Kidney epithelial cell (primary cell): Measurements from ENCODE around the gene KRT13. TPM values are rescaled to one million over a fixed set of nuclear protein-coding genes. Genes with fewer than 3 reads are reported as not detected.

ENCODE experiments used
- DNase-seq: peaks from one replicate; pipeline ENCODE4 v3.0.0-alpha.2; 2010; ENCODE audit warnings: low read depth
- H3K27me3 ChIP-seq: 2 replicates; pipeline ENCODE4 v1.6.0; 2011; ENCODE audit warnings: low read length; ENCODE audit not compliant: control insufficient read depth, insufficient read depth
- H3K36me3 ChIP-seq: 2 replicates; pipeline ENCODE4 v1.5.1; 2011; ENCODE audit warnings: low read length; ENCODE audit not compliant: control insufficient read depth, insufficient read depth
- H3K4me3 ChIP-seq: 2 replicates; pipeline ENCODE4 v1.5.1; 2011; ENCODE audit warnings: low read depth, mild to moderate bottlenecking, control low read depth, low read length
- CTCF ChIP-seq: IDR thresholded peaks from 2 replicates; pipeline ENCODE4 v1.5.1; 2011; ENCODE audit warnings: mild to moderate bottlenecking, moderate library complexity, low read length, control low read depth, inconsistent platforms; ENCODE audit not compliant: insufficient read depth, poor library complexity, severe bottlenecking
- total RNA-seq: library from RNA; depleted of rRNA; stranded (reverse); fragments of >200 nt; gene quantifications from 2 replicates; pipeline ENCODE4 v1.2.3, GENCODE V29; 2015

Gene KRT13
- total RNA-seq, 1 donor from 2014 or later, result not detected

- H3K27me3 ChIP-seq, result no peaks in the 10 kb centered on the region
- peaks cover 7% of the 10 kb centered on the region for H3K36me3 ChIP-seq
- no peak for DNase-seq
- no peak for TF ChIP-seq CTCF
- H3K4me3 ChIP-seq, result peak overlapping the region; percentile 29
Measured at GRCh38 chr17:41524261-41524660, 18.8 kb upstream of the KRT13 start.

GRCh38 chr17:41523787-41524186 lies 18.4 kb upstream of the KRT13 start:
- Histone ChIP-seq H3K4me3 (peak overlapping the region; percentile 29), H3K36me3 (peaks cover 7% of the 10 kb centered on the region), H3K27me3 (no peaks in the 10 kb centered on the region)
- no peak for TF ChIP-seq CTCF
- DNase-seq, result no peak

GRCh38 chr17:41523225-41523593 lies 17.8 kb upstream of the KRT13 start:
- TF ChIP-seq CTCF, result no peak
- Histone ChIP-seq H3K4me3 (no peak overlapping the region), H3K36me3 (peaks cover 7% of the 10 kb centered on the region), H3K27me3 (no peaks in the 10 kb centered on the region)
- DNase-seq, result no peak

GRCh38 chr17:41522301-41523224 lies 17.2 kb upstream of the KRT13 start:
- Histone ChIP-seq H3K27me3 (no peaks in the 10 kb centered on the region), H3K36me3 (peaks cover 7% of the 10 kb centered on the region), H3K4me3 (no peak overlapping the region)
- TF ChIP-seq CTCF, result no peak
- DNase-seq, result no peak

GRCh38 chr17:41521574-41522261 lies 16.3 kb upstream of the KRT13 start:
- DNase-seq, result peak; percentile 82
- no peak overlapping the region for H3K4me3 ChIP-seq

More at GRCh38 chr17:41521574-41522261, 16.3 kb upstream of the KRT13 start:
- peaks cover 5% of the 10 kb centered on the region for H3K36me3 ChIP-seq
- no peak for TF ChIP-seq CTCF
- H3K27me3 ChIP-seq, result no peaks in the 10 kb centered on the region
